Fibroblast of lung (primary cell): ENCODE data around the gene MRPL4.

Experiments
- CTCF ChIP-seq, 2 donors: IDR thresholded peaks in 1 of 2; conservative IDR thresholded peaks in 1 of 2; 1 replicate in 1 of 2; 2 replicates in 1 of 2; pipeline ENCODE4 v1.5.1; 2011 to 2012; ENCODE audit warnings: low read length in 2 of 2, control low read depth in 1 of 2, inconsistent platforms in 1 of 2, low read depth in 1 of 2, mild to moderate bottlenecking in 1 of 2
- EZH2 ChIP-seq: IDR thresholded peaks from 2 replicates; pipeline ENCODE4 v1.5.1; 2012; ENCODE audit warnings: low read length, control low read depth, mild to moderate bottlenecking; ENCODE audit errors: missing control alignments

GRCh38 chr19:10237702-10238101 is 14.3 kb upstream of the MRPL4 start:
- TF ChIP-seq EZH2: no peak
- no peak for TF ChIP-seq CTCF (conservative IDR thresholded peaks at IDR 0.05 in 1 of 2, IDR thresholded peaks at IDR 0.05 in 1 of 2; ENCODE audit: low read depth in 1 of 2, low read length in 2 of 2)
